IPS DF 6.9 (cell line): ENCODE measurements around the gene KRTAP4-16.
"Not testable (repeated sequence)": the region's sequence is repeated elsewhere in the genome, so short reads cannot be mapped to it uniquely, and the experiment has no call there.

ENCODE experiments used
- DNase-seq: peaks from one replicate; pipeline ENCODE4 v3.0.0-alpha.2; 2013; ENCODE audit warnings: low read depth, low spot score
- H3K27ac ChIP-seq: one replicate; pipeline ENCODE4 v1.5.1; 2013; ENCODE audit warnings: low read length, control low read depth
- H3K27me3 ChIP-seq: 2 replicates; pipeline ENCODE4 v1.6.1; 2013; ENCODE audit warnings: mild to moderate bottlenecking, low read length; ENCODE audit not compliant: control insufficient read depth, insufficient read depth
- H3K36me3 ChIP-seq: 2 replicates; pipeline ENCODE4 v1.6.1; 2013; ENCODE audit warnings: low read length; ENCODE audit not compliant: control insufficient read depth, insufficient read depth
- H3K4me1 ChIP-seq: 2 replicates; pipeline ENCODE4 v1.6.1; 2013; ENCODE audit warnings: low read length; ENCODE audit not compliant: control insufficient read depth, insufficient read depth
- H3K4me3 ChIP-seq: 2 replicates; pipeline ENCODE4 v1.5.1; 2013; ENCODE audit warnings: mild to moderate bottlenecking, low read length
- H3K9me3 ChIP-seq: 2 replicates; pipeline ENCODE4 v1.6.1; 2013; ENCODE audit warnings: low read length, inconsistent platforms; ENCODE audit not compliant: control insufficient read depth, insufficient read depth
- WGBS: extraction: QIAGEN DNeasy Blood & Tissue Kit; methylation state at CpG from one replicate; pipeline ENCODE4 v1.1.7; 2013; ENCODE audit warnings: mixed read lengths, missing lambda C conversion rate; ENCODE audit not compliant: insufficient read length, insufficient coverage; 5-methylcytosine and 5-hydroxymethylcytosine counted together

The KRTAP4-16 gene

DNA sequence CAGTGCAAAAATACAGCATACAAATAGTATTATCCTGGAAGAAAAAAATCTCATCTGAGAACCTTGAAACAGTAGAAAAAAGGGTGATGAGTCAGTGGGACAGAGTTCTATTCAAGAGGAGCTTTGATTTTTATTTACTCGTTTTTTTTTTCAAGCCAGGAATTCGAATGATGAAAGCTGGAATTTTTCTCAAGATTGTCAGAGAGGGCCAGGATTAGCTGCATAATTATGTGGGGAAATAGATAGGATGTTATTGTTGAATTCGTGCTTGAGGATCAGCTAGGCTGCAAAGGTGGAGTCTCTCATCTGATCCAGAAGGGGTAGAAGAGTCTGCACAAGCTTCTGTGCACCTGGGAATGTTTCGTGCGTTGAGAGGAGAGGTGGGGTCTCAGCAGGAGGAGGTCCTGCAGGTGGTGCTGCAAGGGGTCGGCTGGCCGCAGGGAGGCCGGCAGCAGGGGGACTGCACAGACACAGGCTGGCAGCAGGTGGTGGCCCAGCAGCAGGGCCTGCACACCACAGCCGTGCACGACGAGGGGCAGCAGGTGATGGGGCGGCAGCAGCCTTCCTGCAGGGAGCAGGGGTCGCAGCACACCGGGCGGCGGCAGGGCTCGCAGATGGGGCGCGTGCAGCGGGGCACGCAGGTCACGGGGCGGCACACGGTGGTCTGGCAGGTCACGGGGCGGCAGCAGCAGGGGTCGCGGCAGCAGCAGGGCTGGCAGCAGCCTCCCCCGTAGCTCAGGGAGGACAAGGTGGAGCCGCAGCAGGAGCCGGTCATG is 42.5 kb downstream of the KRTAP4-16 start:
- WGBS, result no CpG with 5 or more reads among the region's 31 CpGs
- not testable (repeated sequence) for H3K36me3 ChIP-seq, H3K4me3 ChIP-seq, H3K27me3 ChIP-seq, H3K4me1 ChIP-seq, DNase-seq, H3K27ac ChIP-seq, H3K9me3 ChIP-seq

DNA sequence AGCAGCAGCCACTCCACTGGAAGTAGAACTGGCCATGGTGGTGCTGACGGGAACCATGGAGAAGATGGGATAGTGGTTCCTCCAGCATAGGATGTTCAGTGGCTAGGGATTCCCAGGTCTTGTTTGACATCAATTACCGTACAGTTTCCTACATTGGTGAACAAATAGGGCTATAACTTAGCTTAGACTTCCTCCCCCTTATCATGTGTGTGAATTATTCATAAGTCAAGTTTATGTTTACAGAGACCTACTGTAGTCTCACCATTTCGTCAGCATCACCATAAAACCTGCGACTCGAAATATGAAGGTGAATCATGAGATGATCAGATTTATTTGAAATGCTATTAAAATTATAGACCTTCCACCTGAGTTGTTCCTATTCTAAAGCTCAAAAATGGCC is 43.3 kb downstream of the KRTAP4-16 start:
- Histone ChIP-seq H3K36me3 (no peaks in the 10 kb centered on the region), H3K9me3 (no peaks in the 10 kb centered on the region), H3K4me1 (no peaks in the 10 kb centered on the region), H3K27me3 (no peaks in the 10 kb centered on the region), H3K27ac (no peak overlapping the region), H3K4me3 (no peak overlapping the region)
- WGBS, result no CpG with 5 or more reads among the region's 5 CpGs
- DNase-seq, result no peak

DNA sequence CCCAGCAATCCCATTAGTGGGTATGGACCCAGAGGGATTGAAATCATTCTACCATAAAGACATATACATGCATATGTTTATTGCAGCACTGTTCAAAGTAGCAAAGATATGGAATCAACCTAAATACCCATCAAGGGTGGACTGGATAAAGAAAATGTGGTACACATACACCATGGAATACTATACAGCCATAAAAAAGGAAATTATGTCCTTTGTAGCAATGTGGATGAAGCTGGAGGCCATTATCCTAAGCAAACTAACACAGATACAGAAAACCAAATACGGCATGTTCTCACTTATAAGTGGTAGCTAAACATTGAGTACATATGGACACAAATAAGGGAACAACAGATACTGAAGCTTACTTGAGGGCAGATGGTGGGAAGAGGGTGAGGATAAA is 44.5 kb downstream of the KRTAP4-16 start:
- H3K27ac ChIP-seq, result no peak overlapping the region
- no peak overlapping the region for H3K4me3 ChIP-seq
- no peaks in the 10 kb centered on the region for H3K9me3 ChIP-seq
- no peaks in the 10 kb centered on the region for H3K36me3 ChIP-seq
- no peaks in the 10 kb centered on the region for H3K4me1 ChIP-seq
- no CpG with 5 or more reads among the region's 1 CpG for WGBS
- no peaks in the 10 kb centered on the region for H3K27me3 ChIP-seq
- DNase-seq, result no peak

DNA sequence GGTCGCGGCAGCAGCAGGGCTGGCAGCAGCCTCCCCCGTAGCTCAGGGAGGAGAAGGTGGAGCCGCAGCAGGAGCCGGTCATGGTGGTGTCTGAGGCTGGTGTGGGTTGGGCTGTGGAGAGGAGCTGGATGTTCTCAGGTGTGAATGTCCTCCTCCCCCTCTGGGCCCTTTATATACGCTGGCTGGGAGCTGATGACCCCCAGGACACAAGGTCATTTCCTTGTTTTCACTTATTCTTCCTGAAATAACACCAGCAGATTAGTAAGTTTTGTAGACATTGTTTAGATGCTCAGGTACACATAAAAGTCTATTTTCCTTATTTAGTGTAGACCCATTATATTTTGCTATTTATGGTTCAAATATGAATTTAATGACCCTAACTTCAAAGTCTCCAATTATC is 46.9 kb downstream of the KRTAP4-16 start, which contains the start of gene KRTAP2-2:
Gene KRTAP2-2, minus strand, starts transcription at position 101 of the 400 bp plus-strand sequence. Its CDS starts 19 bp downstream, at position 82.
- H3K4me3 ChIP-seq, result not testable (repeated sequence)
- no CpG with 5 or more reads among the region's 6 CpGs for WGBS

DNA sequence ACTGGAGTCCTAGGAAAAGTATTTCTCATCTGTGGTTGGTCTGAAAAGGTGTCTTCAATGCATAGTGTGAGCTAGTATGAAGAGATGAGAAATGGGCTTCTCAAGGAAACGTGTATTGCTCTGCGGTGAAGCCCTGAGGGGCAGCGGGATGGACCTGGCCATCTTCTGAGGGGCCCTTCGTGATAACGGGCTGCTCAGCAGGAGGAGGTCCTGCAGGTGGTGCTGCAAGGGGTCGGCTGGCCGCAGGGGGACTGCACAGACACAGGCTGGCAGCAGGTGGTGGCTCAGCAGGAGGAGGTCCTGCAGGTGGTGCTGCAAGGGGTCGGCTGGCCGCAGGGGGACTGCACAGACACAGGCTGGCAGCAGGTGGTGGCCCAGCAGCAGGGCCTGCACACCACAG is 47.5 kb downstream of the KRTAP4-16 start:
- H3K4me1 ChIP-seq, H3K27me3 ChIP-seq, H3K27ac ChIP-seq, DNase-seq, H3K36me3 ChIP-seq, H3K9me3 ChIP-seq, H3K4me3 ChIP-seq: not testable (repeated sequence)
- WGBS, result no CpG with 5 or more reads among the region's 9 CpGs

More for the DNA sequence above, 46.9 kb downstream of the KRTAP4-16 start, which contains the start of gene KRTAP2-2:
- not testable (repeated sequence) for H3K4me1 ChIP-seq, H3K36me3 ChIP-seq, DNase-seq, H3K9me3 ChIP-seq, H3K27ac ChIP-seq, H3K27me3 ChIP-seq

DNA sequence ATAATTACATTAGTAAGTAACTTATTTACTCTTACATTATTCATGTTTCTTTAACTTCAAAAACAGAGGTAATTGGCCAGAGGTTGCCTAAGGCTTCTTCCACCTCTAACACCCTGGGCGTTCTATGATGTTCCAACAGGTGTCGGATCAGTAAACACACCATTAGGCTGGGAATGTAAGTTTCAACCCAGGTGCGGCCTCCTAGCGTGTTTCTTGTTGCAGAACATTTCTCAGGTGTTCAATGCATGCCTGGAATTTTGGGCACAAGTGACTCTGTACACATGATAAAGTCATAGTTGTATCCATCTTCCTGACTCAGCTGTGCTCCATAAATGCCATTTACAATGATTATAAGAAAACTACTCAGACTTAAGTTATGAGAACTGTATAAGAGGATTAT is 48.0 kb downstream of the KRTAP4-16 start:
- no peaks in the 10 kb centered on the region for H3K4me1 ChIP-seq
- no peaks in the 10 kb centered on the region for H3K9me3 ChIP-seq
- H3K27me3 ChIP-seq, result no peaks in the 10 kb centered on the region
- no peak for DNase-seq
- no CpG with 5 or more reads among the region's 4 CpGs for WGBS
- H3K4me3 ChIP-seq, result no peak overlapping the region
- H3K27ac ChIP-seq, result no peak overlapping the region
- no peaks in the 10 kb centered on the region for H3K36me3 ChIP-seq

DNA sequence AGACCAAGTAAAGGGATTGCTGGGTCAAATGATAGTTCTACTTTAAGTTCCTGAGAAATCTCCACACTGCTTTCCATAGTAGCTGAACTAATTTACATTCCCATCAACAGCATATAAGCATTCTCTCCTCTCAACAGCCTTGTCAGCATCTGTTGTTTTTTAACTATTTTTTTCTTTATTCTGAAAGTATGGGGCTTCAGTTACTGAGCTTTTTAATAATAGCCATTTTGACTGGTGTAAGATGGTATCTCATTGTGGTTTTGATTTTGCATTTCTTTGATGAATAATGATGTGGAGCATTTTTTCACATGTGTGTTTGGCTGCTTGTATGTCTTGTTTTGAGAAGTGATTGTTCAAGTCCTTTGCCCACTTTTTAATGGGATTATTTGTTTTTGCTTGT is 49.4 kb downstream of the KRTAP4-16 start:
- no peak for DNase-seq
- Histone ChIP-seq H3K36me3 (no peaks in the 10 kb centered on the region), H3K4me1 (no peaks in the 10 kb centered on the region), H3K4me3 (no peak overlapping the region), H3K9me3 (no peaks in the 10 kb centered on the region), H3K27me3 (no peaks in the 10 kb centered on the region), H3K27ac (no peak overlapping the region)
